GM23248 (cell line): Measurements from ENCODE around the gene TAB2. TPM values are rescaled to one million over a fixed set of nuclear protein-coding genes. Genes with fewer than 3 reads are reported as not detected.
"Not testable (repeated sequence)": the region's sequence is repeated elsewhere in the genome, so short reads cannot be mapped to it uniquely, and the experiment has no call there.

Source experiments
- DNase-seq: peaks from one replicate; pipeline ENCODE4 v3.0.0-alpha.2; 2015
- H2AFZ ChIP-seq: fragments of 200-600 bp; sonication (generic); 2 replicates; pipeline ENCODE4 v1.6.1; 2016; ENCODE audit warnings: antibody characterized with exemption
- H3F3A ChIP-seq: fragments of 200-600 bp; sonication (generic); 2 replicates; pipeline ENCODE4 v1.6.1; 2016; ENCODE audit warnings: mild to moderate bottlenecking, antibody characterized with exemption, mixed run types; ENCODE audit not compliant: insufficient read depth
- H3K27ac ChIP-seq: fragments of 200-600 bp; sonication (generic); 2 replicates; pipeline ENCODE4 v1.5.1; 2016; ENCODE audit warnings: mild to moderate bottlenecking
- H3K27me3 ChIP-seq: fragments of 200-600 bp; sonication (generic); replicated peaks from 2 replicates; pipeline ENCODE4 v1.6.1; 2016; ENCODE audit warnings: mild to moderate bottlenecking; ENCODE audit not compliant: insufficient read depth
- H3K36me3 ChIP-seq: fragments of 200-600 bp; sonication (generic); 2 replicates; pipeline ENCODE4 v1.6.1; 2016; ENCODE audit warnings: low read depth, mild to moderate bottlenecking
- H3K4me1 ChIP-seq: fragments of 200-600 bp; sonication (generic); 2 replicates; pipeline ENCODE4 v1.6.1; 2016; ENCODE audit warnings: mild to moderate bottlenecking; ENCODE audit not compliant: insufficient read depth
- H3K4me2 ChIP-seq: fragments of 200-600 bp; sonication (generic); one replicate; pipeline ENCODE4 v1.6.1; 2016; ENCODE audit warnings: mild to moderate bottlenecking; ENCODE audit not compliant: unreplicated experiment
- H3K4me3 ChIP-seq: fragments of 200-600 bp; sonication (generic); 2 replicates; pipeline ENCODE4 v1.5.1; 2016; ENCODE audit warnings: mild to moderate bottlenecking
- H3K79me2 ChIP-seq: fragments of 200-600 bp; sonication (generic); 2 replicates; pipeline ENCODE4 v1.6.1; 2016; ENCODE audit warnings: mild to moderate bottlenecking; ENCODE audit not compliant: insufficient read depth
- H3K9ac ChIP-seq: fragments of 200-600 bp; sonication (generic); 2 replicates; pipeline ENCODE4 v1.6.1; 2016; ENCODE audit warnings: mild to moderate bottlenecking
- H3K9me2 ChIP-seq: fragments of 200-600 bp; sonication (generic); 2 replicates; pipeline ENCODE4 v1.6.1; 2016; ENCODE audit warnings: mixed run types, mild to moderate bottlenecking, moderate library complexity; ENCODE audit not compliant: insufficient read depth
- H3K9me3 ChIP-seq: fragments of 200-600 bp; sonication (generic); one replicate; pipeline ENCODE4 v1.6.1; 2017; ENCODE audit warnings: low read depth
- H4K20me1 ChIP-seq: fragments of 200-600 bp; sonication (generic); 2 replicates; pipeline ENCODE4 v1.6.0; 2016; ENCODE audit not compliant: insufficient read depth
- EZH2 ChIP-seq: fragments of 200-600 bp; sonication (generic); IDR thresholded peaks from 2 replicates; pipeline ENCODE4 v1.6.1; 2018; ENCODE audit warnings: antibody characterized with exemption, mild to moderate bottlenecking; ENCODE audit not compliant: insufficient read depth, poor library complexity, severe bottlenecking
- EZH2phosphoT487 ChIP-seq: fragments of 200-600 bp; sonication (generic); IDR thresholded peaks from 2 replicates; pipeline ENCODE4 v1.6.1; 2018; ENCODE audit warnings: antibody characterized with exemption, moderate library complexity, mild to moderate bottlenecking, low read depth; ENCODE audit not compliant: insufficient read depth
- WGBS, 2 experiments: methylation state at CpG; one replicate each; pipeline ENCODE4 v1.1.6; 2015 to 2017; ENCODE audit warnings: low lambda C conversion rate in 2 of 2, low coverage in 1 of 2; ENCODE audit errors: missing lambda C conversion rate in 2 of 2; 5-methylcytosine and 5-hydroxymethylcytosine counted together
- in situ Hi-C: fragments of 300-500 bp; cut with MboI; formaldehyde crosslinking; loops from 2 replicates; pipeline ENCODE4 v1.15.0; 2020
- polyA plus RNA-seq: library from polyadenylated mRNA; unstranded; fragments of >200 nt; fragmentation: Nextera tagmentation; extraction: Ambion mirVana; gene quantifications from 2 replicates; pipeline ENCODE4 v1.2.1, GENCODE V29; 2016
- total RNA-seq: library from RNA; depleted of rRNA; stranded (reverse); fragments of >200 nt; shearing (Covaris generic); gene quantifications from 2 replicates; pipeline ENCODE4 v1.2.3, GENCODE V29; 2014

The TAB2 gene
- total and polyA plus RNA-seq, 2 experiments from 2014 or later: 11.6 to 28.4 TPM

DNA sequence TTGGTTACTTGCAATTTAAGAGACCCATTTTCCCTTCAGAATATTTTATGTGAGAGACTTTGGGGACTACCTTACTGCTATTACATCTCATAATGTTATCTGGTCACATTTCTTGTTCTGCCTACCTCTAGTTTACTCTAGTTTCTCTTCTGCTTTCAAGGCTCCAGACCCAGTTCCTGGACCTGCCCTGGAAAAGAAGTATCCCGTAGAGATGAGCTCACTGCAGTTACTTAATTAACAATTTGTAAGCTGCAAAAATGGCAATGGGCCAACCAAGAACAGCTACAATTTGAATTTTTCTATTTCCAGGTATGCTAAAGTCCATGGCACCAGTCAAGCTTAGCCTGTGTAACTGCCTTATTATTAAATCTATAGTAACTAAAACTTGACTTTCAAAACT is 25.0 kb downstream of the TAB2 start:
- H3K9ac ChIP-seq: no peak overlapping the region
- no peak for DNase-seq
- no peak for TF ChIP-seq EZH2phosphoT487
- no peak for TF ChIP-seq EZH2
- WGBS, 2 experiments: 88 to 89% methylated on average over 1 of the region's 1 CpG
- H4K20me1 ChIP-seq: peaks cover 49% of the 10 kb centered on the region
- H3K27me3 ChIP-seq: no peaks in the 10 kb centered on the region
- H3K79me2 ChIP-seq: peaks cover 100% of the 10 kb centered on the region
- H3K4me2 ChIP-seq: no peak overlapping the region
- in situ Hi-C loops: no loop called here
- no peak overlapping the region for H3K27ac ChIP-seq
- peaks cover 5% of the 10 kb centered on the region; the same call in 1 of the 2 replicates for H3F3A ChIP-seq
- no peak overlapping the region for H2AFZ ChIP-seq
- peaks cover 42% of the 10 kb centered on the region for H3K4me1 ChIP-seq
- H3K36me3 ChIP-seq: no peaks in the 10 kb centered on the region
- no peaks in the 10 kb centered on the region for H3K9me3 ChIP-seq
- no peaks in the 10 kb centered on the region for H3K9me2 ChIP-seq
- no peak overlapping the region for H3K4me3 ChIP-seq

DNA sequence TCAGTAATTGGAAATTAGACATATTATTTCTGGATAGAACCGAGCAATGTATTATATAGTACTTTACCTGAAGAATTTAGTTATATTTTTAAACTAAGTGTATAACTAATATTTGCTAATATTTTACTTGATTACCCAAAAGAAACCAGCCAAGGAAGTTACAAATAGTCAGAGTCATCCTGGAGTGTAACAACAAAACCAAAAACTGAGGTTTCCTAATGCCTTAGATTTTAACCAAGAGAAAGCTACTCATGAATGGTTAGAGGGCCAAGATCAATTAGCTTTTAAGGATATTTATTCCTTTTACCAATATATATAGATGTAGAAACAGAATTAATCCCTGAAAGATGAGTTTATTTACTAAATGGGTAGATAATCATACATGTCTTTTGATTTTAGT is 26.0 kb downstream of the TAB2 start:
- Histone ChIP-seq H3K4me2 (no peak overlapping the region), H2AFZ (no peak overlapping the region), H3K79me2 (peaks cover 100% of the 10 kb centered on the region), H3K36me3 (no peaks in the 10 kb centered on the region), H3K27me3 (no peaks in the 10 kb centered on the region), H3K9me2 (no peaks in the 10 kb centered on the region), H3K9ac (no peak overlapping the region), H3K9me3 (no peaks in the 10 kb centered on the region), H3K27ac (no peak overlapping the region), H3K4me3 (no peak overlapping the region), H3K4me1 (peaks cover 35% of the 10 kb centered on the region), H3F3A (no peaks in the 10 kb centered on the region), H4K20me1 (peaks cover 47% of the 10 kb centered on the region)
- DNase-seq: no peak
- TF ChIP-seq EZH2phosphoT487: no peak
- no peak for TF ChIP-seq EZH2
- in situ Hi-C loops: no loop called here
- 79 to 84% methylated on average over 1 of the region's 1 CpG for WGBS, 2 experiments

- Histone ChIP-seq H3K79me2 (peaks cover 100% of the 10 kb centered on the region), H3K9me2 (no peaks in the 10 kb centered on the region), H3K9ac (no peak overlapping the region), H3K36me3 (no peaks in the 10 kb centered on the region), H3K4me2 (no peak overlapping the region), H3K9me3 (no peaks in the 10 kb centered on the region), H3K27ac (no peak overlapping the region), H4K20me1 (peaks cover 38% of the 10 kb centered on the region), H3K4me1 (peaks cover 35% of the 10 kb centered on the region), H3K27me3 (no peaks in the 10 kb centered on the region), H3K4me3 (no peak overlapping the region), H3F3A (no peaks in the 10 kb centered on the region), H2AFZ (no peak overlapping the region)
- TF ChIP-seq EZH2phosphoT487: no peak
- no peak for TF ChIP-seq EZH2
- DNase-seq: no peak
- WGBS, 2 experiments: 96 to 100% methylated on average over 3 of the region's 3 CpGs
- in situ Hi-C loops: no loop called here
These were observed 28.6 kb downstream of the TAB2 start for GRCh38 chr6:149346078-149346477.

- H3K36me3 ChIP-seq: no peaks in the 10 kb centered on the region
- no peak overlapping the region for H2AFZ ChIP-seq
- in situ Hi-C loops: no loop called here
- no peak for DNase-seq
- 28 to 32% methylated on average over 2 of the region's 2 CpGs for WGBS, 2 experiments
- H3K9me3 ChIP-seq: no peaks in the 10 kb centered on the region
- H3K4me3 ChIP-seq: no peak overlapping the region
- H3K79me2 ChIP-seq: peaks cover 100% of the 10 kb centered on the region
- H3K9me2 ChIP-seq: no peaks in the 10 kb centered on the region
- H3K4me1 ChIP-seq: peaks cover 29% of the 10 kb centered on the region
- no peak overlapping the region for H3K4me2 ChIP-seq
- H3K27me3 ChIP-seq: no peaks in the 10 kb centered on the region
- no peak overlapping the region for H3K27ac ChIP-seq
- H3F3A ChIP-seq: no peaks in the 10 kb centered on the region
- no peak overlapping the region for H3K9ac ChIP-seq
- TF ChIP-seq EZH2phosphoT487: no peak
- no peak for TF ChIP-seq EZH2
- peaks cover 29% of the 10 kb centered on the region for H4K20me1 ChIP-seq
These were observed 29.6 kb downstream of the TAB2 start for GRCh38 chr6:149347067-149347466.

GRCh38 chr6:149349279-149349678 is 31.8 kb downstream of the TAB2 start:
- WGBS, 2 experiments: 97 to 98% methylated on average over 6 of the region's 6 CpGs

More at GRCh38 chr6:149349279-149349678, 31.8 kb downstream of the TAB2 start:
- H3K9me3 ChIP-seq, H3K27ac ChIP-seq, H3K9ac ChIP-seq, H3K9me2 ChIP-seq, H3K4me2 ChIP-seq, H3F3A ChIP-seq, H2AFZ ChIP-seq, in situ Hi-C loops, H3K27me3 ChIP-seq, H3K36me3 ChIP-seq, H3K4me3 ChIP-seq, DNase-seq: not testable (repeated sequence)
- Histone ChIP-seq H3K4me1 (peaks cover 15% of the 10 kb centered on the region), H3K79me2 (peaks cover 100% of the 10 kb centered on the region), H4K20me1 (peaks cover 27% of the 10 kb centered on the region; the same call in 1 of the 2 replicates)
